GM21526 (cell line): ENCODE measurements around the gene DPPA5.
"Not testable (repeated sequence)": the region's sequence is repeated elsewhere in the genome, so short reads cannot be mapped to it uniquely, and the experiment has no call there.

Experiments
- ATAC-seq: cut with Tn5 transposase; IDR thresholded peaks from one replicate; pipeline ENCODE4 v1.9.1; 2021; ENCODE audit warnings: moderate library complexity; ENCODE audit not compliant: unreplicated experiment, low FRiP score

DPPA5 gene

DNA sequence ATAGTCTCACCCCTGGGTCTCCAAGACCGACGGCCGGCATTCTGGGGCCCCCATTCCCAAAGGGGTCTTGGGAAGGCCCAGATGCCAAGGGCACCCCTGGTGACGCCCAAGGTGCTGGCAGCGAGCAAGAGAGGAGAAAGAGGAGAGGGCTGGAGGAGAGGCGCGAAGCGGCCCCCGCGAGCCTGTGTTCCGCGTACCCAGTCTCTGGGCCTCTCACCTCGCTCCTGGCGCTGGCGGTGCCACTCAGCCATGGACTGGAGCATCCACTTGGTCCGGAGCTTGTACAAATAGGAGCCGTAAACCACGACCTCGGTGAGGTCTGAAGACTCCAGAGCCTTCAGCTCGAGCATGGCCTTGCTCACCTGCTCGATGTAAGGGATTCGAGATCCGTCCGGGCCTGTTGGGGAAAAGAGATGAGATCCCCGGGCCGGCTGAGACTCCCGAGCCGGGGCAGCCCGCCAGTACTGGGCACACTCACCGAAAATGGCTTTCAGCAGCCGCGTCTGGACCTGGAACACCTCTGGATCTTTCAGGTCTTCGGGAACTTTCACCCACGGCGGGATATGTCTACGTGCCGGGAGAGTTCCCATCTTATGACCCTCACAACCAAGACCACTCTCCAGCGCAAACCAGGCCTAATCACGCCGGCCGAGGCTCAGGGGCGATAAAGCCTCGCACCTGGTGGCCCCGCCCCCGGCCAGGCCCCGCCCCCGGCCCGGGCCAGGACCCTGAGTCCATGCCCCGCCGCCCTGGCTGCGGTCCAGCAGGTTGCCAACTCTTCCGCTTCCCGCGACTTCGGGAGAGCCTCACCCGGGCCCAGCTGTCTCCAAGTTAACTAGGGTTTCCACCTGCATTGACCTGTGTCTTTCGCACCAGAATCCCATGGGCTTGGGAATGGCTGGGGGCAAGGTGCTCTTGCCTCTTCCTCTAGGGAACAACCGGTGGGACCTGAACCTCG is at the start of gene DPPA5:
Gene DPPA5, minus strand, starts transcription at position 641 of the 958 bp plus-strand sequence. Its CDS starts 51 bp downstream, at position 590.
- no peak for ATAC-seq

- no peak for ATAC-seq
These were observed 46.6 kb upstream of the DPPA5 start for GRCh38 chr6:73400656-73401055.

GRCh38 chr6:73395875-73396274 is 41.8 kb upstream of the DPPA5 start:
- no peak for ATAC-seq

- ATAC-seq: no peak
These were observed 40.7 kb upstream of the DPPA5 start, which contains the start of gene DDX43 for GRCh38 chr6:73394577-73395354. Gene DDX43 (plus strand): TSS chr6:73394828. CDS start chr6:73394906, 78 bp downstream.

- no peak for ATAC-seq
These were observed 39.2 kb upstream of the DPPA5 start for GRCh38 chr6:73393278-73393677.

DNA sequence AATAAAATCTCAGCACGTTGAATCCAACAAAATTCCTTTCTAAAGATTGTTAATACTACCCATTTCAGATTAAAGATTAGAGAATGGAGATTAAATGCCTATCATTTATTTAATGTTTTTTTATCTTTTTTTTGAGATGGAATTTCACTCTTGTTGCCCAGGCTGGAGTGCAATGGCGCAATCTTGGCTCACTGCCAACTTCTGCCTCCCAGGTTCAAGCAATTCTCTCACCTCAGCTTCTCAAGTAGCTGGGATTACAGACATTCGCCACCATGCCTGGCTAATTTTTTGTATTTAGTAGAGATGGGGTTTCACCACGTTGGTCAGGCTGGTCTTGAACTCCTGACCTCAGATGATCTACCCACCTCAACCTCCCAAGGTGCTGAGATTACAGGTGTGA is 38.1 kb upstream of the DPPA5 start:
- not testable (repeated sequence) for ATAC-seq

DNA sequence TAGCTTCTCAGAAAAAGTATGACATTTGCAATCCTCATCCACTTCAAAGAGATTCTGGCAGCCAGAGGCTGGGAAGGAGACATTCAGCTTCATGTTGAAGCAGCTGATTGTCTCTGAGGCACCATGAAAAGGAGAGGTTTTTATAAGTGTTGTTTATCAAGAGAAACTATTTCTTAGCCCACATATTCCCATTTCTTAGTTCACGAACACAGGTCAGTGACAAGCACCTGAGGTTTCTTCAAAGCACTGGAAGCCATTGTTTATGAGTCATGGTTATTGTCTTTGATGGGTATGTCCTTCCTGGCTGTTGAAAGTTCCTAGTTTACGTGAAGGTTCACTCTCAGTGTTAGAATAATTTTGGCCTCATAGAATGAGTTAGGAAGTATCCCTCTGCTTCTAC is 37.6 kb upstream of the DPPA5 start:
- ATAC-seq: no peak

- no peak for ATAC-seq
These were observed 35.8 kb upstream of the DPPA5 start for GRCh38 chr6:73389854-73390253.

DNA sequence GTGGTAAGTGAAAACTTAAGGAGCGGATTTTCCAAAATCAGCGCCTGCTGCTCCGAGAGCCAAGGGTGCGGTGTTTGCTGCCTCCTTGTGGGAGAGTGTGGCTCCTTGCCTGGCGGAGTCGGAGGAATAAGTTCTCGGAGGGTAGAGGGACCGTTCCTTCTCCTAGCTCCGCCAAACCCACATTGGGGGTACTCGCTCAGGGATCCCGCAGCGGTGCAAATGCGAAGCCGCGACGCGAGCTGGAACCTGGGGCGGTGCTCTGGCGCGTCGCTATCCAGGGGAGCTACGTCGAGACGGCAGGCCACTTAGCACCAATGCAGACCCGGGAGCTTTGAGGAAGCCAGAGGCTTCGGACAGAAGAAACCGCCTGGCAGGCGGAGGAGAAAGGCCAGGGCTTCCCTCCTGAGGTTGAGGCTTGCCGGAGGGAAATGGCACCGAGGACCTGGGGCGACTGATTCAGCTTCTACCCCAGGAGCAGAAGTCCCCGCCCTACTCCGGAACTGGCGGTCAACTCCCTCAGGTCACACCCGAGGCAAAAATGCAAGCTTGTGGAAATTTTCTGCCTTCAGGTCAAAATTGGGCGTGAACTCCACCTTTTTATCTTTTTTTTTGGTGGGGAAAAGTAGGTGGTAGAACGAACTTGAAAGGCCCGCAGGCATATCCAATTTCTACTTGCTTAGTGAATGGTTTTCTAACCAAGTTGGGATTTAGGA is 34.9 kb upstream of the DPPA5 start:
- ATAC-seq: peak; percentile 82

DNA sequence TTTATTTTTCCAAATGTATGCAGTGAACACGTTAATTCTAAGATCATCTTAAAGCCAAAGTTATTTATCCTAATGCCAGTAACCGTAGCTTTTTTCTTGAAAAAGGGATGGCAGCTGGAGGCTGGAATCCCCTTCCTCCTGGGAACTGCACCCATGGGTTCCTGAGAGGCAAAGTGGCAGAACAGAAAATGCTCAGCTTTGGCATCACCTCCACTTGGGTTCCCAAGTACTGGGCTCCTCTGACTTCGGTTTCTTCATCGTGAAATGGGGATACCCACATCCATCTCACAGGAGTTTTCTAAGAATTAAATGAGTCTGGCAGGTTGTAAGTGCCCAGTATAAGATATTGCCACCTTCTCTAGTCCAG is 34.3 kb upstream of the DPPA5 start:
- no peak for ATAC-seq

DNA sequence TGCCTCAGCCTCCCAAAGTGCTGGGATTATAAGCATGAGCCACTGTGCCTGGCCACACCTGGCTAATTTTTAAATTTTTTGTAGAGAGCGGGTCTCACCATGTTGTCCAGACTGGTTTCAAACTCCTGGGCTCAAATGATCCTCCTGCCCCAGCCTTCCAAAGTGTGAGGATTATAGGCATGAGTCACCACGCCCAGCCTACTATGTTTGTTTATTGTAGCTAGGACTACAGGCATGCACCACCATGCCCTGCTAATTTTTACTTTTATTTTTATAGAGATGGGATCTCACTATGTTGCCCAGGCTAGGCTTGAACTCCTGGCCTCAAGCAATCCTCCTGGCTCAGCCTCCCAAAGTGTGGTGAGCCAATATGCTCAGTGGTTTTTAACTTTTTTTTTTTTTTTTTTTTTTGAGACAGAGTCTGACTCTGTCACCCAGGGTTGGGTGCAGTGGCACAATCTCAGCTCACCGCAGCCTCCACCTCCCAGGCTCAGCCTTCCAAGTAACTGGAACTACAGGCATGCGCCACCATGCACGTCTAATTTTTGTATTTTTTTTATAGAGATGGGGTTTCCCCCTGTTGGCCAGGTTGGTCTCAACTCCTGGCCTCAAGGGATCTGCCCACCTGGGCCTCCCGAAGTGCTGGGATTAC is 28.5 kb upstream of the DPPA5 start:
- no peak for ATAC-seq

DNA sequence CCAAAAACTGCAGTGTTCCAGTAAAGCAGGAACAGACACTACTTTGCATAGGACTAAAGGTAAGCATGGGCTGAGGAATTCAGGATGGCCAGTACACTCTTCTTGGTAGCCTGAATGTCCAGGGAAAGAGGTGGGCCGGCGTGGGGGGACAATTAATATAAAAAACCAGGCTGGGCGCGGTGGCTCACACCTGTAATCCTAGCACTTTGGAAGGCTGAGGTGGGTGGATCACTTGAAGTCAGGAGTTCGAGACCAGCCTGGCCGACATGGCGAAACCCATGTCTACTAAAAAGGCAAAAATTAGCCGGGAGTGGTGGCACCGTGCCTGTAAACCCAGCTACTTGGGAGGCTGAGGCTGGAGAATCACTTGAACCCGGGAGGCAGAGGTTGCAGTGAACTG is 27.5 kb upstream of the DPPA5 start:
- ATAC-seq: not testable (repeated sequence)

DNA sequence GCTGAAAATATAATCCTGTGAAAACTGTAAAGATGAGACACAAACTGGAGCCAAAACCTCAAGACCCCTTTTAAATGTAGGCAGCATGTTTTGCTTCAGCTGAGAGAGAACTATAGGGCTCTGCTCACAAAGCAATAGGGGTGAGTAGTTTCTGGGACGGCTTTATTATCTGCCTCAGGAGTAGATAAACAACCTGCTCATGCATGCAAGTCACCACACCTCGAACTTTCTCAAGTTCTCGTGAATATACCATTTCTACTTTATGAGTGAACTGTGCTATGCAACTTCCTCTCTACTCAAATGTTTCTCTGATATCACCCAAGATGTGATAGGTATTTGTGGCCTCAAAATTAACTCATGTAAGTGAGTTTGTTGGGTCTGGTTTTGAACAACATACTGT is 23.1 kb upstream of the DPPA5 start:
- no peak for ATAC-seq

GRCh38 chr6:73375216-73375615 is 21.1 kb upstream of the DPPA5 start:
- ATAC-seq: no peak

DNA sequence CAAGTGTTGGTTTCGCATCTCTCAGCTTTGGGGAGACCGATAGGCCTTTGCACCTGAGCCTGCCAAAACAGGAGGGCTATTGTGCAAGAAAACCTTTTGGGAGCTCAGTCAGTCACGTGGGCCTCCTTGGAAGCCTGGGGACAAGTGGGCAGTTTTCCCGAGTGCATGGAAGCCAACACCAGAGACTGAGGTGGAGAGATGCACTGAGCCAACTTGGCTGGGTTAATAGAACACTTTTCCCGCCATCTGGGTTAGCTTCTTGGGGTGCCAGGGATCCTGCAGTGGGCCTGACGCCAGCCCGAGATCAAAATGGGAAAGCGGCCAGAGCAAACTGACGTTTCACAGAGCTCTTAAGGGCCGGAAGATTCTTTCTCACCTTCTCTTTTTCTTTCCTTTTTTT is 18.4 kb upstream of the DPPA5 start:
- no peak for ATAC-seq

- ATAC-seq: no peak
These were observed 17.9 kb upstream of the DPPA5 start for GRCh38 chr6:73371984-73372383.

DNA sequence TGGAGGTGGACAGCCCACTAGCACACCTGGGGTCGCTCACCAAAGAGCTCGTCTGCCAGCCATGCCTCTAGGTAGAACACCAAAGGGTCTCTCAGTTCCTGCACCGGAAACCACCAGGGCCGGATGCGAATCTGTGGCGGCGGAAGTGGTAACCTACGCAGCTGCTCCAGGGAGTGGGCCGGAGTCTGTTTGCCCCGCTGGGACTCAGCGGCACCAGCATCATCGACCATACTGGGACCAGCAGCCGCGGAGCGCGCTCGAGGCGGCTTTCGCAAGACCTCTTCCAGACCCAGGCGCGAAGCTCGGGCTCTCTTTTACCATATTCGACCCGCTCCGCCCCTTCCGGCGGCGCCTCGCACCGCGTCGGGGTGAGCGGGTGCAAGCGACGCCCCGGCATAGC is 15.5 kb upstream of the DPPA5 start, which contains the start of gene OOEP:
Gene OOEP, minus strand, starts transcription at position 335 of the 400 bp plus-strand sequence. Its CDS starts 105 bp downstream, at position 230.
- ATAC-seq: no peak

DNA sequence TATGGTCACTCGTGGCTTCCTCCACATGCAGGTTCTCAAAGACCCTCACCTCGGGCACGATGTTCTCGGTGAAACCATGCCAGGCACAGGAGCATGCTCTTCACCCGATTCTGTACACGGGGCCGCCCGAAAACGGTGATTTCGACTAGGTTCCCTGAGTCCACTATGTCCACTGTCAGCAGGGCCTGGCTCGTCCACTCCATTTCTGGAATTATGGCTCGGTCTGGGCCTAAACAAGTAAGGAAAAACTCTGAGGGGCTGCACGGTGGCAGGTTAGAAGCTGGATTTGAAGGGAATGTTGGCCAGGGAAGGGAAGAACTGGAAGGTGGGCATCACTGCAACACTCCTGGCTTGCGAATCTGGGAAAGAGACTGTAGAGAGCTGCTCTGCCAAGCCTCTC is 15.1 kb upstream of the DPPA5 start:
- no peak for ATAC-seq

GRCh38 chr6:73368675-73369074 is 14.6 kb upstream of the DPPA5 start:
- ATAC-seq: no peak

DNA sequence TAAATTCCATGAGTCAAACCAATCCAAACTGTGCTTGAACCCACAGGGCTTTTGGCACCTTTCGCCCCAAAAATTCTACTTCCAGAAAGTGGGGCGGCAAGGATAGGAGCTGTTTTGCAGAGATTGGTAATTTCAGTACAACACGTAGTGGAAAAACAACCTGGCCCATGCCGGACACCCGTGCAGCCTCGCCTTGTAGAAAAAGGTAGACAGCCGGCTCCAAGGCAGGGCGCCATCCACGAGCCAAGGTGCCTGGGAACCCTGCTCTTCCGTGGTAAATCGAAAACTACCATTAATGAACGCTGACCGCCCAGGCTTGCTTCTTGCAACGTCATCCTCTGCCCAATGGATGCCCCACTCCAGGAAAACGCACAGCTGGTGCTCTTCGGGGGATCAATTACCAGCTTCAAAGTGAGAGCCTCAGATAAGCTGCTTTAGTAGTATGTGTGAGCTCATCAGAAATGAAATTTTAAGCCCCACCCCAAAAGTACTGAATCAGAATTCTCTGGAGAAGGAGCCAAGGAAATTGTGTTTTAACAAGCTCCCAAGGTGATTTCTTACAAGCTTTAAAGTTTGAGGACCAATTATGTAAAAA is 13.8 kb upstream of the DPPA5 start:
- no peak for ATAC-seq
